Astrocyte (in vitro differentiated cells and primary cell): ENCODE results near the gene ITSN1. TPM values are rescaled to one million over a fixed set of nuclear protein-coding genes. Genes with fewer than 3 reads are reported as not detected.

Experiments
- DNase-seq: peaks from one replicate; pipeline ENCODE4 v3.0.0-alpha.2; 2010; ENCODE audit warnings: low read depth
- FAIRE-seq: peaks from 2 replicates; lab custom pipeline; 2011; peaks lifted over from hg19 to GRCh38; lab: Jason Lieb, UNC
- H2AFZ ChIP-seq: 2 replicates; pipeline ENCODE4 v1.6.0; 2012; ENCODE audit warnings: low read depth, low read length, inconsistent platforms
- H3K27ac ChIP-seq: 2 replicates; pipeline ENCODE4 v1.5.1; 2011; ENCODE audit warnings: low read depth, low read length, inconsistent platforms
- H3K27me3 ChIP-seq: 2 replicates; pipeline ENCODE4 v1.6.0; 2011; ENCODE audit warnings: low read length, inconsistent platforms; ENCODE audit not compliant: insufficient read depth
- H3K36me3 ChIP-seq: 2 replicates; pipeline ENCODE4 v1.5.1; 2011; ENCODE audit warnings: low read length, inconsistent platforms; ENCODE audit not compliant: insufficient read depth
- H3K4me1 ChIP-seq: 2 replicates; pipeline ENCODE4 v1.5.1; 2011; ENCODE audit warnings: low read length, inconsistent platforms; ENCODE audit not compliant: insufficient read depth
- H3K4me2 ChIP-seq: 2 replicates; pipeline ENCODE4 v1.6.0; 2012; ENCODE audit warnings: low read length, inconsistent platforms
- H3K4me3 ChIP-seq: 2 replicates; pipeline ENCODE4 v1.5.1; 2011; ENCODE audit warnings: low read depth, mild to moderate bottlenecking, low read length, inconsistent platforms; ENCODE audit not compliant: insufficient read depth
- H3K79me2 ChIP-seq: 2 replicates; pipeline ENCODE4 v1.6.0; 2012; ENCODE audit warnings: mild to moderate bottlenecking, low read length, inconsistent platforms; ENCODE audit not compliant: insufficient read depth
- H3K9ac ChIP-seq: 2 replicates; pipeline ENCODE4 v1.6.0; 2012; ENCODE audit warnings: mild to moderate bottlenecking, low read length, inconsistent platforms
- H3K9me3 ChIP-seq: 2 replicates; pipeline ENCODE4 v1.5.1; 2012; ENCODE audit warnings: low read depth, mild to moderate bottlenecking, low read length, inconsistent platforms; ENCODE audit not compliant: insufficient read depth
- H4K20me1 ChIP-seq: 2 replicates; pipeline ENCODE4 v1.6.0; 2012; ENCODE audit warnings: low read length, inconsistent platforms; ENCODE audit not compliant: insufficient read depth
- H3K27ac Mint-ChIP-seq: one replicate; pipeline ENCODE4 v1.8.0; 2021; ENCODE audit warnings: mild to moderate bottlenecking, mixed read lengths; ENCODE audit not compliant: unreplicated experiment
- H3K27me3 Mint-ChIP-seq: one replicate; pipeline ENCODE4 v1.8.0; 2021; ENCODE audit warnings: low read depth, mixed read lengths; ENCODE audit not compliant: unreplicated experiment
- H3K36me3 Mint-ChIP-seq: one replicate; pipeline ENCODE4 v1.8.0; 2021; ENCODE audit warnings: low read depth, mixed read lengths; ENCODE audit not compliant: unreplicated experiment
- H3K4me1 Mint-ChIP-seq: one replicate; pipeline ENCODE4 v1.8.0; 2021; ENCODE audit warnings: low read depth, mixed read lengths; ENCODE audit not compliant: unreplicated experiment
- H3K4me3 Mint-ChIP-seq: one replicate; pipeline ENCODE4 v1.8.0; 2021; ENCODE audit warnings: mild to moderate bottlenecking, moderate library complexity, mixed read lengths; ENCODE audit not compliant: unreplicated experiment
- H3K9me3 Mint-ChIP-seq: one replicate; pipeline ENCODE4 v1.8.0; 2021; ENCODE audit warnings: mild to moderate bottlenecking, mixed read lengths; ENCODE audit not compliant: unreplicated experiment
- EZH2 ChIP-seq: IDR thresholded peaks from 2 replicates; pipeline ENCODE4 v1.6.1; 2012; ENCODE audit warnings: mild to moderate bottlenecking, low read length, inconsistent platforms; ENCODE audit not compliant: insufficient read depth
- total RNA-seq: library from RNA; stranded (reverse); gene quantifications from 2 replicates; pipeline ENCODE4 v1.2.1, GENCODE V29; 2021
- TF ChIP-seq, protein P1 (sequence below): IDR thresholded peaks from 2 replicates; pipeline ENCODE4 v1.5.1; 2011; ENCODE audit warnings: low read depth, mild to moderate bottlenecking, inconsistent platforms, low read length, moderate library complexity; ENCODE audit not compliant: insufficient read depth

The ITSN1 gene
- total RNA-seq, 1 donor from 2014 or later, result 77.3 TPM

DNA sequence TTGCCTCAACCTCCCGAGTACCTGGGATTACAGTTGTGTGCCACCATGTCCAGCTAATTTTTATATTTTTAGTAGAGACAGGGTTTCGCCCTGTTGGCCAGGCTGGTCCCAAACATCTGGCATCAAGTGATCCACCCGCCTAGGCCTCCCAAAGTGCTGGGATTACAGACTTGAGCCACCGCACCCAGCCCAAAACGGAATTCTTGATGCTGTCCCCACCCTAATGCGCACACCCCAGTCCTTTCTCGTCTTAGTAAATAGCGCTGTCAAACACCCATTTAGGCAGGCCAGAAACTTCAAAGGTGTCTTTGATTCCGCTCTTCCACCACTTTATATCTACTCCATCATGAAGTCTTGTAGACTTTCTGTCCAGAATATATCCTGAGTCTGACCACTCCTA is 35.1 kb downstream of the ITSN1 start:
- TF ChIP-seq EZH2, result no peak
- TF ChIP-seq, protein P1, sequence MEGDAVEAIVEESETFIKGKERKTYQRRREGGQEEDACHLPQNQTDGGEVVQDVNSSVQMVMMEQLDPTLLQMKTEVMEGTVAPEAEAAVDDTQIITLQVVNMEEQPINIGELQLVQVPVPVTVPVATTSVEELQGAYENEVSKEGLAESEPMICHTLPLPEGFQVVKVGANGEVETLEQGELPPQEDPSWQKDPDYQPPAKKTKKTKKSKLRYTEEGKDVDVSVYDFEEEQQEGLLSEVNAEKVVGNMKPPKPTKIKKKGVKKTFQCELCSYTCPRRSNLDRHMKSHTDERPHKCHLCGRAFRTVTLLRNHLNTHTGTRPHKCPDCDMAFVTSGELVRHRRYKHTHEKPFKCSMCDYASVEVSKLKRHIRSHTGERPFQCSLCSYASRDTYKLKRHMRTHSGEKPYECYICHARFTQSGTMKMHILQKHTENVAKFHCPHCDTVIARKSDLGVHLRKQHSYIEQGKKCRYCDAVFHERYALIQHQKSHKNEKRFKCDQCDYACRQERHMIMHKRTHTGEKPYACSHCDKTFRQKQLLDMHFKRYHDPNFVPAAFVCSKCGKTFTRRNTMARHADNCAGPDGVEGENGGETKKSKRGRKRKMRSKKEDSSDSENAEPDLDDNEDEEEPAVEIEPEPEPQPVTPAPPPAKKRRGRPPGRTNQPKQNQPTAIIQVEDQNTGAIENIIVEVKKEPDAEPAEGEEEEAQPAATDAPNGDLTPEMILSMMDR, result no peak
- Mint-ChIP-seq H3K4me3 (no peak overlapping the region), H3K27me3 (no peaks in the 10 kb centered on the region), H3K9me3 (no peaks in the 10 kb centered on the region), H3K36me3 (peaks cover 5% of the 10 kb centered on the region), H3K4me1 (peaks cover 9% of the 10 kb centered on the region), H3K27ac (no peak overlapping the region)
- Histone ChIP-seq H3K4me1 (peaks cover under 1% of the 10 kb centered on the region), H3K9me3 (no peaks in the 10 kb centered on the region), H3K4me2 (no peak overlapping the region), H3K36me3 (no peaks in the 10 kb centered on the region), H3K27ac (no peak overlapping the region), H3K4me3 (no peak overlapping the region), H4K20me1 (peaks cover 33% of the 10 kb centered on the region), H2AFZ (no peak overlapping the region), H3K27me3 (no peaks in the 10 kb centered on the region), H3K79me2 (peaks cover 87% of the 10 kb centered on the region), H3K9ac (no peak overlapping the region)
- FAIRE-seq (no peak), DNase-seq (no peak)

DNA sequence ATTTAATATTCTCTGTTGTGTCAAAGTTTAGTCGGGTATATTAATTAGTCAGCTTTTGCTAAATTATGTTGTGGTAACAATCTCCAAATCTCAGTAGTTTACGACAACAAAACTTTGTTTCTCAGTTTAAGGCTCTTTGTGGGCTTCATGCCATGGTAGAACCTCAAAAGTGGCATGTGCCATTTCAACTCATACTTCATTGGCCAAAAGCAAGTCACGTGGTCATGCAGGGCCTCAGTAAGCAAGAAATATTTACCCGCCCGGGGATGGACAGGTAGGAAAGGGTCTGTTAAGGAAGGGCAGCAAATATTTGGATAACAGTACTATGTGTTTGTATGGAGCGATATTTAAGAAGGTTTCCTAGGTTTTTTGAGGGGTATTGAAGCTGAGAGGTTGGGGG is 38.6 kb downstream of the ITSN1 start:
- H3K4me3 ChIP-seq, result no peak overlapping the region
- H4K20me1 ChIP-seq, result peaks cover 12% of the 10 kb centered on the region
- Mint-ChIP-seq H3K4me3 (no peak overlapping the region), H3K9me3 (no peaks in the 10 kb centered on the region), H3K27me3 (no peaks in the 10 kb centered on the region), H3K36me3 (peaks cover 5% of the 10 kb centered on the region), H3K4me1 (peaks cover 33% of the 10 kb centered on the region), H3K27ac (no peak overlapping the region)
- no peak for DNase-seq
- no peaks in the 10 kb centered on the region for H3K27me3 ChIP-seq
- FAIRE-seq, result no peak
- H2AFZ ChIP-seq, result no peak overlapping the region
- TF ChIP-seq, protein P1, result no peak
- no peak overlapping the region for H3K9ac ChIP-seq
- no peaks in the 10 kb centered on the region for H3K36me3 ChIP-seq
- H3K4me1 ChIP-seq, result peaks cover 33% of the 10 kb centered on the region
- H3K79me2 ChIP-seq, result peaks cover 77% of the 10 kb centered on the region
- no peaks in the 10 kb centered on the region for H3K9me3 ChIP-seq
- no peak overlapping the region for H3K4me2 ChIP-seq
- no peak overlapping the region for H3K27ac ChIP-seq

DNA sequence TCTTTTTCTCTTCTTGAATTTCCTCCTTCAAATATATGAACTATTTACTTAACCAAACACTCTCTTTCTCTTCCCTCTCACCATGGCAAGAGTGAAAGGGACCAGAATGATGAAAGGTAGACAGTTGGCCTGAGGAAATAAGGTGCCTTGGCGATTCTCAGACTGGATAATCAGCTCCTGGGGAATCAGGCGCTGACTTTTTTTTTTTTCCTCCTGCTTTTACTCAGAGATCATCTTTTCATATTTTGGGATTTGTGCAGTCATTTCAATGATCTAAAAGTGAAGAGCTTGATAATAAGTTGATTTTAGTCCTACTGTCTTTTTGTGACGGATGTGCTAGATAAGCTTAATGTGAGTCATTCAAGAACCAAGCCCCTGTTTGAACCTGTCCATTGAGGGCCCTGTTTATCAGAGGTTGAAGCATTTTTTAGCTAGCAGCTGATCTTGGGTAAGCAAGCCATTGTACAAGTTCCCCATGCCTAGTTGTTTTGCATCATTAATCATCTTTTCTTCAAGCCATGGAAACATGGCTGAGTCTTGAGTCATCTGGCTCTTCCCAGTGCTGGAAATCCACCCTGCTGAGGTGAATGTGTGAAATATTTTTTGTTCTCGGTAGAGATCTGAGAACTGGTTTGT is 40.8 kb downstream of the ITSN1 start:
- H3K9me3 Mint-ChIP-seq, result no peaks in the 10 kb centered on the region
- Histone ChIP-seq H3K9me3 (no peaks in the 10 kb centered on the region), H3K4me3 (no peak overlapping the region), H3K27me3 (no peaks in the 10 kb centered on the region), H2AFZ (no peak overlapping the region), H3K27ac (peak overlapping the region; percentile 85), H3K9ac (peak overlapping the region; percentile 62), H3K4me2 (peak overlapping the region; percentile 72), H3K79me2 (peaks cover 77% of the 10 kb centered on the region), H3K4me1 (peaks cover 45% of the 10 kb centered on the region), H4K20me1 (peaks cover under 1% of the 10 kb centered on the region), H3K36me3 (no peaks in the 10 kb centered on the region)
- peaks cover 49% of the 10 kb centered on the region for H3K4me1 Mint-ChIP-seq
- no peaks in the 10 kb centered on the region for H3K27me3 Mint-ChIP-seq
- H3K36me3 Mint-ChIP-seq, result peaks cover 1% of the 10 kb centered on the region
- H3K27ac Mint-ChIP-seq, result peak overlapping the region; percentile 98
- peak overlapping the region; percentile 16 for H3K4me3 Mint-ChIP-seq
- peak; percentile 99 for DNase-seq
- FAIRE-seq, result peak; percentile 95
- TF ChIP-seq EZH2, result no peak
- TF ChIP-seq, protein P1, result no peak
